Activated T-cell treated with anti-CD3 and anti-CD28 coated beads, Interleukin-2, amount 50 U/mL, for 1 hour (primary cell): ENCODE data around the gene UGT2A3.

Experiments
- DNase-seq: peaks from one replicate; pipeline ENCODE4 v3.0.0-alpha.2; 2020

The UGT2A3 gene

GRCh38 chr4:68909385-68909784 is 42.2 kb downstream of the UGT2A3 start:
- DNase-seq = no peak

GRCh38 chr4:68907788-68908700 is 43.6 kb downstream of the UGT2A3 start:
- DNase-seq = no peak

GRCh38 chr4:68907245-68907644 is 44.4 kb downstream of the UGT2A3 start:
- DNase-seq = no peak

GRCh38 chr4:68906780-68907137 is 44.8 kb downstream of the UGT2A3 start:
- no peak for DNase-seq

GRCh38 chr4:68905939-68906779 is 45.4 kb downstream of the UGT2A3 start:
- DNase-seq = no peak

- DNase-seq = no peak
These were observed 46.0 kb downstream of the UGT2A3 start for GRCh38 chr4:68905598-68905938.

GRCh38 chr4:68904786-68905185 is 46.8 kb downstream of the UGT2A3 start:
- no peak for DNase-seq

- no peak for DNase-seq
These were observed 54.9 kb downstream of the UGT2A3 start for GRCh38 chr4:68896749-68897148.

- DNase-seq = no peak
These were observed 55.9 kb downstream of the UGT2A3 start for GRCh38 chr4:68895561-68896198.

GRCh38 chr4:68892861-68893260 is 58.7 kb downstream of the UGT2A3 start:
- no peak for DNase-seq

- DNase-seq = no peak
These were observed 59.9 kb downstream of the UGT2A3 start for GRCh38 chr4:68891678-68892077.

- no peak for DNase-seq
These were observed 66.1 kb downstream of the UGT2A3 start for GRCh38 chr4:68885545-68885944.

- DNase-seq = no peak
These were observed 67.7 kb downstream of the UGT2A3 start for GRCh38 chr4:68883870-68884269.
